Measurements from ENCODE around the gene ZER1. TPM values are rescaled to one million over a fixed set of nuclear protein-coding genes. Genes with fewer than 3 reads are reported as not detected.

Gene ZER1
- total RNA-seq, 1 donor from 2014 or later, result 36.8 TPM

GRCh38 chr9:128818099-128818838 lies 46.5 kb upstream of the ZER1 start, which contains the start of gene ENDOG:
Gene ENDOG, plus strand, starts transcription at chr9:128818500. Its CDS starts 185 bp downstream, at chr9:128818685.
- peaks cover 9% of the 10 kb centered on the region for H3K4me1 Mint-ChIP-seq (ENCODE audit: unreplicated experiment)
- peak within 1 kb of the TSS; percentile 83 for H3K27ac Mint-ChIP-seq
- DNase-seq (ENCODE audit: extremely low spot score, unreplicated experiment), result peak; percentile 100
- H3K9me3 Mint-ChIP-seq, result no peaks in the 10 kb centered on the region
- H3K27me3 Mint-ChIP-seq, result no peaks in the 10 kb centered on the region
- peak within 1 kb of the TSS; percentile 89 for H3K4me3 Mint-ChIP-seq
- H3K36me3 Mint-ChIP-seq, result no peaks in the 10 kb centered on the region
- TF ChIP-seq, protein P1, sequence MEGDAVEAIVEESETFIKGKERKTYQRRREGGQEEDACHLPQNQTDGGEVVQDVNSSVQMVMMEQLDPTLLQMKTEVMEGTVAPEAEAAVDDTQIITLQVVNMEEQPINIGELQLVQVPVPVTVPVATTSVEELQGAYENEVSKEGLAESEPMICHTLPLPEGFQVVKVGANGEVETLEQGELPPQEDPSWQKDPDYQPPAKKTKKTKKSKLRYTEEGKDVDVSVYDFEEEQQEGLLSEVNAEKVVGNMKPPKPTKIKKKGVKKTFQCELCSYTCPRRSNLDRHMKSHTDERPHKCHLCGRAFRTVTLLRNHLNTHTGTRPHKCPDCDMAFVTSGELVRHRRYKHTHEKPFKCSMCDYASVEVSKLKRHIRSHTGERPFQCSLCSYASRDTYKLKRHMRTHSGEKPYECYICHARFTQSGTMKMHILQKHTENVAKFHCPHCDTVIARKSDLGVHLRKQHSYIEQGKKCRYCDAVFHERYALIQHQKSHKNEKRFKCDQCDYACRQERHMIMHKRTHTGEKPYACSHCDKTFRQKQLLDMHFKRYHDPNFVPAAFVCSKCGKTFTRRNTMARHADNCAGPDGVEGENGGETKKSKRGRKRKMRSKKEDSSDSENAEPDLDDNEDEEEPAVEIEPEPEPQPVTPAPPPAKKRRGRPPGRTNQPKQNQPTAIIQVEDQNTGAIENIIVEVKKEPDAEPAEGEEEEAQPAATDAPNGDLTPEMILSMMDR (conservative IDR thresholded peaks at IDR 0.05), result peak; percentile 94

DNA sequence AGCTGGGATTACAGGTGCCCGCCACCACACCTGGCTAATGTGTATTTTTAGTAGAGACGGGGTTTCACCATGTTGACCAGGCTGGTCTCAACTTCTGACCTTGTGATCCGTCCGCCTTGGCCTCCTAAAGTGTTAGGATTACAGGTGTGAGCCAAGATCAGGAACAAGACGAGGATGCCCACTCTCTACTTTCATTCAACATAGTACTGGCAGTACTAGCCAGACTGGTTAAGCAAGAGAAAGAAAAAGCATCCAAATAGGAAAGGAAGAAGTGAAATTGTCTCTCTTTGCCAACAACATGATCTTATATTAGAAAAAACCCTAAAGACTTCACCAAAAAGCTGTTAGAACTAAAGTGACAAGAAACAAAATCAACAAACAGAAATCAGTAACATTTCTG lies 39.1 kb upstream of the ZER1 start:
- no peaks in the 10 kb centered on the region for H3K36me3 Mint-ChIP-seq
- no peaks in the 10 kb centered on the region for H3K27me3 Mint-ChIP-seq
- TF ChIP-seq, protein P1 (conservative IDR thresholded peaks at IDR 0.05), result no peak
- no peaks in the 10 kb centered on the region for H3K9me3 Mint-ChIP-seq
- peak overlapping the region; percentile 41 for H3K27ac Mint-ChIP-seq
- no peak for DNase-seq (ENCODE audit: extremely low spot score, unreplicated experiment)
- no peaks in the 10 kb centered on the region for H3K4me1 Mint-ChIP-seq (ENCODE audit: unreplicated experiment)
- peak overlapping the region; percentile 63 for H3K4me3 Mint-ChIP-seq

GRCh38 chr9:128809831-128810230 lies 38.1 kb upstream of the ZER1 start:
- no peaks in the 10 kb centered on the region for H3K9me3 Mint-ChIP-seq
- no peak overlapping the region for H3K4me3 Mint-ChIP-seq
- no peaks in the 10 kb centered on the region for H3K4me1 Mint-ChIP-seq (ENCODE audit: unreplicated experiment)
- H3K36me3 Mint-ChIP-seq, result no peaks in the 10 kb centered on the region
- TF ChIP-seq, protein P1 (conservative IDR thresholded peaks at IDR 0.05), result no peak
- H3K27me3 Mint-ChIP-seq, result no peaks in the 10 kb centered on the region
- DNase-seq (ENCODE audit: extremely low spot score, unreplicated experiment), result no peak
- no peak overlapping the region for H3K27ac Mint-ChIP-seq

GRCh38 chr9:128809036-128809599 lies 37.4 kb upstream of the ZER1 start:
- Mint-ChIP-seq H3K4me1 (ENCODE audit: unreplicated experiment) (no peaks in the 10 kb centered on the region), H3K4me3 (no peak overlapping the region), H3K27me3 (no peaks in the 10 kb centered on the region), H3K27ac (no peak overlapping the region), H3K9me3 (no peaks in the 10 kb centered on the region), H3K36me3 (no peaks in the 10 kb centered on the region)
- no peak for DNase-seq (ENCODE audit: extremely low spot score, unreplicated experiment)
- TF ChIP-seq, protein P1 (conservative IDR thresholded peaks at IDR 0.05), result no peak

GRCh38 chr9:128808543-128808942 lies 36.8 kb upstream of the ZER1 start:
- H3K4me1 Mint-ChIP-seq (ENCODE audit: unreplicated experiment), result no peaks in the 10 kb centered on the region
- H3K27me3 Mint-ChIP-seq, result no peaks in the 10 kb centered on the region
- H3K27ac Mint-ChIP-seq, result no peak overlapping the region
- no peaks in the 10 kb centered on the region for H3K9me3 Mint-ChIP-seq
- DNase-seq (ENCODE audit: extremely low spot score, unreplicated experiment), result no peak
- TF ChIP-seq, protein P1 (conservative IDR thresholded peaks at IDR 0.05), result no peak
- no peak overlapping the region for H3K4me3 Mint-ChIP-seq
- peaks cover under 1% of the 10 kb centered on the region for H3K36me3 Mint-ChIP-seq
